HG03469 (cell line): Measurements from ENCODE around the gene SPNS2.

Experiments used
- ATAC-seq: cut with Tn5 transposase; IDR thresholded peaks from one replicate; pipeline ENCODE4 v1.9.1; 2021; ENCODE audit warnings: mild to moderate bottlenecking, moderate library complexity, moderate number of reproducible peaks; ENCODE audit not compliant: unreplicated experiment

Gene SPNS2

DNA sequence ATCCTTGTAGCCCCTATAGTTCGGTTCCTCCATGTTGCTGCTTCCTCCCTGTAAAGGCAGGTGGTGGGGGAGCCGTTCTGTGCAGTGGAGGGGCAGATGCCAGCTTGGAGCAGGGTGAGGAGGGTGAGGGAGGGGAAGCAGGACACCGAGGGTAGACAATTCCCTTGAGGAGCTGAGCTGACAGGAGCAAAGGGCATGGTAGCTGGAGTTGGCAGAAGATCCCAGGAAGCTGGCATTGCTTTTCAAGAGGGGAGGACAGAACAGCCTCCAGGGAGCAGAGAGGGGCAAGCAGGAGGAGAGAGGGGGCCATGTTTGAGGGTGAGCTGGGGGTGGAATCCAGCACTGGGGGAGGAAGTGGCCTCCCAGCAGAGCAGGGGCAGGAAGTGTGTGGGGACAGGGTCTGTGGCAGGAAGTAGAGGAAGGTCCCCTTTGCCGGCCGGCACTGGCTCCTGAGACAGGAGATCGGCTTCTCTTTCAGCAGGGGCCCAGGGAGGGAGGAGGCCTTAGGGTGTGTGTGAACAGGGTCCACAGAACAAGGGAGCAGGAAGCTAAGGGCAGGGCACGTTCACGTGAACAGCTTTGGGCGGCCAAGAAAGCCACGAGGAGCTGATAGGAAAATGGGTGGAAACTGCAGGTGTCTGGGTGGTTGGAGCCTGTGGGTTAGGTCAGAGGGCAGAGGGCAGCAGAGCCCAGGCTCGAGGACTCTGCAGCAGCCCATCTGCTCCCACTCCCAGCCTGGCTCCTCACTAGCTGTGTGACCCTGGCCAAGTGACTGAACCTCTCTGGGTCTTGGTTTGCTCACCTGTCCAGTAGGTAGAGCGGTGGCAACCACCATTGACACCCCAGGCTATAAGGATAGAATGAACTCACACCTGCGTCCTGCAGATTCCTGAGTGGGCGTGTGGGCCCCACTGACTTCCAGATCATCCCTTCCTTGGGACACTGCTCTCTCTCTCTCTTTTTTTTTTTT is 17.5 kb upstream of the SPNS2 start:
- no peak for ATAC-seq

DNA sequence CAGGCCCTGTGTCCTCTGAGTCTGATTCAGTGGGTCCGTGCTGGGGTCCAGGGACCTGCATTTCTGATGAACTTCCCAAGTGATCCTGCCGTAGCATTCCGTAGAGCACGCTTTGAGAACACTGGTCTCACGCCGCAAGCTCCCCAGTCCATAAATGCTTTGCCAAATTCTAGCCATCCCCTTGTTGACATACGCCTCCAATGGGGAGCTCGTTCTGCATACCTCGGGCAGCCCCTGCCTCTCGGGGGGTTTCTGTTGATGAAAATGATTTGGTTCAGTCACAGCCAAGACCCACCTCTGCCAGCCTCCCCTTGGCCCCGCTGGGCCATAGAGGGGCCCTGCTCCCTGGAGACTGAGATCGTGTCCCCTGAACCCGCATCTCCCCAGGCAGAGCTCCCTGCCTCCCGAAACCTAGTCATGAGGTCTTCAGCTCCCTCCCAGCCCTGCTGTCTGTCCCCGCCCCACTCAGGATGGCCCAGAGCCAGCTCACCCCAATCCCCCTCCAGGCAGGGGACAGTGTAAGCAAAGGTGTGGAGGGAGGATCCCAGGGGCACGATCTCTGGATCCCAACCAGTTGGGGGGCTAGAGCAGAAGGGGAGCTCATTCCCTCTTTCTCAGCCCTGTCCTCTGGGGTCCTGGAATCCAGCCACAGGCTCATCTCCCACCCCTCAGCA is 16.2 kb upstream of the SPNS2 start:
- ATAC-seq: no peak

GRCh38 chr17:4483012-4483840 is 15.5 kb upstream of the SPNS2 start:
- no peak for ATAC-seq

DNA sequence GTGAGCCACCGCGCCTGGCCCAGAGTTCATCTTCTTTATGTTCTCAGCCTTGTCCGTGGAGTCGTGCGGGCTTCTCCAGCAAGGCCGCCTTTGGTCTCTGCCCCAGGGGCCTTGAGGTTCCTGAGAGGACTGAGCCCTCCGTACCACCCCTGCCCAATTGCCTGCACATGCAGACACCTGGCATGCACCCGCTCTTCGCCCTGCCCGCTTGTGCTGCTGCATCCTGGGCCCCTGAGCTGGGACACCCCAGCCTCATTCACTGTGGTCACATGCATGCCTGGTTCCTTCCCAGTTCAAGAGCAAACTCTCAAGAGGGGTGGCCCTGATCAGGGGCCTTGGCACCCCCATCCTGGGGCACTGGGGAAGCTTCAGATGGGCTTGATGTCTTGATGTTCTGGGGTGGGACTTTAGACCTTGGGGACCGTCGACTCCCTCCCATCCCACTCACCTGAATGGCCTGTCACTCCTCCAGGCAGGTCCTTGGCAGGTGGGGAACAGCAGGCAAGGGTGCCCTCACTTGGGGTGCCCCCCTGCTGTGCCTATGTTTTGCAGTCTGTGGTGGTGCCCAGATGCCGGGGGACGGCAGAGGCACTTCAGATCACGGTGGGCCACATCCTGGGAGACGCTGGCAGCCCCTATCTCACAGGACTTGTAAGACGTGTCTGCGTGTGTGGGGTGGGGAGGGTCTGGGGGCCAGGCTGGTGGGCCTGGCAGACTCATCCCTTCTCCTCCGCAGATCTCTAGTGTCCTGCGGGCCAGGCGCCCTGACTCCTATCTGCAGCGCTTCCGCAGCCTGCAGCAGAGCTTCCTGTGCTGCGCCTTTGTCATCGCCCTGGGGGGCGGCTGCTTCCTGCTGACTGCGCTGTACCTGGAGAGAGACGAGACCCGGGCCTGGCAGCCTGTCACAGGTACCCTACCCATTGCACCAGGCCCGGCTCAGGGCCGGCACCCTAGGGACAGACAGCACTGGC is 12.7 kb upstream of the SPNS2 start:
- ATAC-seq: no peak

DNA sequence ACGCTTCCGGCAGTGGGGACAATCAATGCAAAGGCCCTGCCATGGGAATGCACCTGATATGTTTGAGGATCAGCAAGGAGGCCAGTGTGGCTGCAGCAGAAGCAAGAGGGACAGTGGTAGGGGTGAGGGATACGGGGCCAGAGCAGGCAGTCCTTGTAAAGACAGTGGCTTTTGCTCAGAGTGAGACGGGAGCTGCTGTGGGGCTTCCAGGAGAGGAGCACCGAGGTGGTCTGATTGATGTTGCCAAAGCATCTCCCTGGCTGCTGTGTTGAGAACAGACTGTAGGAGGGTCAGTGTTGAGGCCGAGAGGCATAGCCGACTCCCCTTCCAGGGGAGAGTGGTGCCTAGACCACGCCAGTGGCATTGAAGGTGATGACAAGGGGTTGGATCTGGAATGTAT is 11.4 kb upstream of the SPNS2 start:
- ATAC-seq: no peak

GRCh38 chr17:4487820-4488716 is 10.6 kb upstream of the SPNS2 start:
- ATAC-seq: no peak

DNA sequence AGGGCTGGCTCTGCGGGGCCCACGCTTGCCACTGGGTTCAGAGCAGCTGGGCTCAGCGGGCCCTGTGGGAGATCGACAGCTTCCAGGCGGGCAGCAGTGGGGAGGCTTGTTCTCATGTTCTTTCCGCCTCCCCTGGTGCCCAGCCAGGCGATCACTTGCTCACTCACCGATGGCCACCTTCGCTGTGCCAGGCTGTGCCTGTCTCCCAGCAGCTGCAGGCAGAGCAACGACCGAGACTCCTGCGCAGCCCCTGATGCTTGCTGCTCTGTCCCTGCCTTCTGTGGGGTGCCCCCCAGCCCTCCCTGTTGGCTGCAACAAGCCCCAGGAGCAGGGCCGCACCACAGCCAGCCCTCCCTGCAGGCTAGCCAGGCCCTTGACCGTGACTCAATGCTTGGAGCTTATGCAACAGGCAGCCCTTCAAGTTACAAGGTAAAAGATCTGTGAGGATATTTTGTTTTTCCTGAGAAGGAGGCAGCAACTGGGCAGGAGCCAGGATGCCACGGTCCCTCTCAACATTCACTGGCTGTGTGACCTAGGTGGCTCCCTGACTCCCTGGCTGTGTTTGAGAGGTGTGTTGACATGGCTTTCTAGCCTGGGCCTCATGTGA is 9.6 kb upstream of the SPNS2 start:
- ATAC-seq: no peak

DNA sequence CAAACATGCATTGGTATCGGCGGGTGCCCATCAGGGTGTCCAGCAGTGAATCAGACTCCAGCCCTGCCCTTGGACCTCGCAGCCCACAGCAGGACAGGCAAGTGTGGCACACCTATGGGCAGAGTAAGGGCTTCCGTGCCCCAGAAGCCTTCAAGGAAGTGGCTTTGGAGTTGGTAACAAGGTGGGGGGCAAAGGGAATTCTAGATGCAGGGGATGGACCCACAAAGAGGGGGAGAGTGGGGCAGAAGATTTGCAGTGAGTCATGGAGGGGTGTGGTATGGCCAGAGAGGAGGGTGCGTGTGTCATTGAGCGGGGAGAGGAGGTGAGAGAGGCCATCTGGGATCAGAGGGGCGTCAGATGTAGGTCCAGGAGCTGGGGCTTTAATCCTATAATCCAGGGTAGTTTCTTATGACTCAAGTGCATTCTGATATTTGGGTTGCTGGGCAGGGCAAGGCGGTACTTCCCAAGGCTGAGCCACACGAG is 8.5 kb upstream of the SPNS2 start:
- ATAC-seq: no peak

GRCh38 chr17:4490637-4491061 is 8.0 kb upstream of the SPNS2 start:
- ATAC-seq: no peak

- ATAC-seq: no peak
These were observed 5.7 kb upstream of the SPNS2 start for GRCh38 chr17:4492721-4493561.

GRCh38 chr17:4497101-4497824 is 1.4 kb upstream of the SPNS2 start:
- ATAC-seq: no peak

- no peak for ATAC-seq
These were observed 930 bp downstream of the SPNS2 start for GRCh38 chr17:4499431-4500190.

DNA sequence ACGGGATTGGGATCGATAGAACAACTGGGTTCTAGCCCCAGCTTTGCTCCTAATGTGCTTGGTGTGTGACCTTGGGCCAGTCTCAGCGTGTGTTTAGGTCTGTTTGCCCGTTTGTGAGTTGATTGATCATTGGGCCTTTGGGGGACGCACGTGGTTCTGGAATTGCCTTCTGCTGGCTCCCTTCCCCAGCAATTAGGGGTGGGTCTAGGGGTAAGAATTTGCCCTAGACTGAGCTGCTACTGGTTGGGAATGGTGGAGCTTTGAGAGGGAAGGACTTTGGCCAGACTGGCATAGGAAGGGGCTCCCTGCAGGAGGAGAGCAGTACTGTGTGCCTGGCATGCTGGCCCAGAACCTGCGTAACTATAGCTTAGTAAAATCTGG is 1.5 kb downstream of the SPNS2 start:
- no peak for ATAC-seq

GRCh38 chr17:4501295-4501949 is 2.7 kb downstream of the SPNS2 start:
- no peak for ATAC-seq

DNA sequence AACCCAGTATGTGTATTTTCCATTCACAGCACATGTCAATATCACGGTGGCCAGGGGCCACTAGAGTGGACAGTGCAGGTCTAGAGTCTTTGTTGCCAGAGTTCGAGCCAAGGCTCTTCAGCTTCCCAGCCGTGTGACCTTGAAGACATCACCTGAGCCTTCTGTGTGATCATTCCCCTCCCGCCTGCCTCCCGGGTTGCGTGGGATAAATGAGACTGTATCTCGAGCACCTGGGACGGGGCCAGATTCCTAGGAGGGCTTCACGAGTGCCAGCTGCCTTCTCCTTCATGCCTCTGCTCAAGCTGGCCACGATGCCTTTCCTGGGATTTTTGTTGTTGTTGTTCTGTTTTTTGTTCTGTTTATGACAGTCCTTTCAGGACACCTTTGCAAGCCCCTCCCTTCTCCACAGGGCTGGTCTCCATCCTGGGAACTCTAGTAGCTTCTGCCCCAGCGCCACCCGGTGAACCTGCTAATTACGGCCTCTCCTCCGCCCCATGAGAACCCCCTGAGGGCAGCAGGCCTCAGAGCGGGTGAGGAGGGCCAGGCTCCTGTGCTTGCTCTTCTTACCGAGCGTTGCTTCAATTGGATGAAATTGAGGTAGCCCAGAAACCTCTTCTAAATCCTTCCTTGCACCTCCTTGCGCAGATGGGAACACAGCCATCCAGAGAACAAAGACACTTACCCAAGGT is 3.9 kb downstream of the SPNS2 start:
- ATAC-seq: no peak
